ENCODE data around the gene SUPT16H.

GRCh38 chr14:21415329-21415728 is 31.5 kb upstream of the SUPT16H start:
- no peak for TF ChIP-seq REST (tag by site-specific recombination; IDR thresholded peaks at IDR 0.05)
- no peak for TF ChIP-seq CTCF (tag by site-specific recombination; IDR thresholded peaks at IDR 0.05)
- no peak for TF ChIP-seq ZNF596 (tag by site-specific recombination; IDR thresholded peaks at IDR 0.05)
- TF ChIP-seq ZSCAN16 (tag by site-specific recombination; IDR thresholded peaks at IDR 0.05), result no peak
- no peak for TF ChIP-seq ZBTB49 (tag by site-specific recombination; IDR thresholded peaks at IDR 0.05; ENCODE audit: low read depth)
- TF ChIP-seq ZNF624 (tag by site-specific recombination; IDR thresholded peaks at IDR 0.05), result no peak
- no peak for TF ChIP-seq MZF1 (tag by site-specific recombination; IDR thresholded peaks at IDR 0.05; ENCODE audit: borderline replicate concordance)
